ENCODE results near the gene MMEL1. TPM values are rescaled to one million over a fixed set of nuclear protein-coding genes. Genes with fewer than 3 reads are reported as not detected.

The MMEL1 gene
- total and polyA plus RNA-seq, 2 of the 13 experiments (the other 11 are each of a cell fraction or from before 2014, with no cell fraction given), result 0.48 TPM; not detected in 1

DNA sequence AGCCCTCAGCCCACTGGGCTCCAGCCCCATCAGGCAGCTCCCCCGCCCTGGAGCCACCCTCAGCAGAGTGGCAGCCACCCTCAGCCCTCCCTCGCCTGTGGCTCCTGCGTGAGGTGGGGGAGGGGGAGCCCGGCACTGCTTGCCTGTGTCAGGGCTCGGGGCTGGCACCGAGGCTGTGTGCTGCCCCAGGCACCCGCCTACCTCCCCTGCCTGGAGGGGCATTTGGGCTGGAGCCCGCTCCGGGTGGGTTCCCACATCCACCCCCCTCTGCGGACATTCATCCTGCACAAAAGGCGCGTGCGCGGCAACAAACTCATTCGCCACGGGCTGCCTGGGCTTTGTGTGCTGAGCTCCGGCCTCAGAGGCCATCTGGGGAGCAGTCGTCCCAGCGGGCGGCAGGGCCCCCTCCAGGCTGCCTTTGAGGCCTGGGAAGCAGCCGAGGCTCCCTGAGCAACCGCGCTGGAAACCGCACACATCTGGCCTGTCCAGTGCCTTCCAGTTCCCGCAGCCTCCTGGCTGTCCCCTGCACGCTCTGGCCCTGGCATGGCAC is 89.2 kb downstream of the MMEL1 start (continued):
- TF ChIP-seq ZNF564 (CRISPR knock-in tag; IDR thresholded peaks at IDR 0.05), result no peak
- TF ChIP-seq NFRKB (IDR thresholded peaks at IDR 0.05), result no peak
- TF ChIP-seq ZSCAN22 (CRISPR knock-in tag; IDR thresholded peaks at IDR 0.05), result no peak
- no peak for TF ChIP-seq ZNF670 (CRISPR knock-in tag; IDR thresholded peaks at IDR 0.05; ENCODE audit: borderline replicate concordance)
- TF ChIP-seq, protein P1, sequence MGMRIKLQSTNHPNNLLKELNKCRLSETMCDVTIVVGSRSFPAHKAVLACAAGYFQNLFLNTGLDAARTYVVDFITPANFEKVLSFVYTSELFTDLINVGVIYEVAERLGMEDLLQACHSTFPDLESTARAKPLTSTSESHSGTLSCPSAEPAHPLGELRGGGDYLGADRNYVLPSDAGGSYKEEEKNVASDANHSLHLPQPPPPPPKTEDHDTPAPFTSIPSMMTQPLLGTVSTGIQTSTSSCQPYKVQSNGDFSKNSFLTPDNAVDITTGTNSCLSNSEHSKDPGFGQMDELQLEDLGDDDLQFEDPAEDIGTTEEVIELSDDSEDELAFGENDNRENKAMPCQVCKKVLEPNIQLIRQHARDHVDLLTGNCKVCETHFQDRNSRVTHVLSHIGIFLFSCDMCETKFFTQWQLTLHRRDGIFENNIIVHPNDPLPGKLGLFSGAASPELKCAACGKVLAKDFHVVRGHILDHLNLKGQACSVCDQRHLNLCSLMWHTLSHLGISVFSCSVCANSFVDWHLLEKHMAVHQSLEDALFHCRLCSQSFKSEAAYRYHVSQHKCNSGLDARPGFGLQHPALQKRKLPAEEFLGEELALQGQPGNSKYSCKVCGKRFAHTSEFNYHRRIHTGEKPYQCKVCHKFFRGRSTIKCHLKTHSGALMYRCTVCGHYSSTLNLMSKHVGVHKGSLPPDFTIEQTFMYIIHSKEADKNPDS (CRISPR knock-in tag; IDR thresholded peaks at IDR 0.05), result no peak
- TF ChIP-seq ZNF547 (CRISPR knock-in tag; IDR thresholded peaks at IDR 0.05), result no peak
- 0 out of 2 replicates have a peak, but pooled peaks have one; percentile 11 for TF ChIP-seq DMAP1 (CRISPR knock-in tag; IDR thresholded peaks at IDR 0.05)
- TF ChIP-seq, protein P2, sequence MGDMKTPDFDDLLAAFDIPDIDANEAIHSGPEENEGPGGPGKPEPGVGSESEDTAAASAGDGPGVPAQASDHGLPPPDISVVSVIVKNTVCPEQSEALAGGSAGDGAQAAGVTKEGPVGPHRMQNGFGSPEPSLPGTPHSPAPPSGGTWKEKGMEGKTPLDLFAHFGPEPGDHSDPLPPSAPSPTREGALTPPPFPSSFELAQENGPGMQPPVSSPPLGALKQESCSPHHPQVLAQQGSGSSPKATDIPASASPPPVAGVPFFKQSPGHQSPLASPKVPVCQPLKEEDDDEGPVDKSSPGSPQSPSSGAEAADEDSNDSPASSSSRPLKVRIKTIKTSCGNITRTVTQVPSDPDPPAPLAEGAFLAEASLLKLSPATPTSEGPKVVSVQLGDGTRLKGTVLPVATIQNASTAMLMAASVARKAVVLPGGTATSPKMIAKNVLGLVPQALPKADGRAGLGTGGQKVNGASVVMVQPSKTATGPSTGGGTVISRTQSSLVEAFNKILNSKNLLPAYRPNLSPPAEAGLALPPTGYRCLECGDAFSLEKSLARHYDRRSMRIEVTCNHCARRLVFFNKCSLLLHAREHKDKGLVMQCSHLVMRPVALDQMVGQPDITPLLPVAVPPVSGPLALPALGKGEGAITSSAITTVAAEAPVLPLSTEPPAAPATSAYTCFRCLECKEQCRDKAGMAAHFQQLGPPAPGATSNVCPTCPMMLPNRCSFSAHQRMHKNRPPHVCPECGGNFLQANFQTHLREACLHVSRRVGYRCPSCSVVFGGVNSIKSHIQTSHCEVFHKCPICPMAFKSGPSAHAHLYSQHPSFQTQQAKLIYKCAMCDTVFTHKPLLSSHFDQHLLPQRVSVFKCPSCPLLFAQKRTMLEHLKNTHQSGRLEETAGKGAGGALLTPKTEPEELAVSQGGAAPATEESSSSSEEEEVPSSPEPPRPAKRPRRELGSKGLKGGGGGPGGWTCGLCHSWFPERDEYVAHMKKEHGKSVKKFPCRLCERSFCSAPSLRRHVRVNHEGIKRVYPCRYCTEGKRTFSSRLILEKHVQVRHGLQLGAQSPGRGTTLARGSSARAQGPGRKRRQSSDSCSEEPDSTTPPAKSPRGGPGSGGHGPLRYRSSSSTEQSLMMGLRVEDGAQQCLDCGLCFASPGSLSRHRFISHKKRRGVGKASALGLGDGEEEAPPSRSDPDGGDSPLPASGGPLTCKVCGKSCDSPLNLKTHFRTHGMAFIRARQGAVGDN (CRISPR knock-in tag; IDR thresholded peaks at IDR 0.05), result peak; percentile 55
- TF ChIP-seq, protein P3, sequence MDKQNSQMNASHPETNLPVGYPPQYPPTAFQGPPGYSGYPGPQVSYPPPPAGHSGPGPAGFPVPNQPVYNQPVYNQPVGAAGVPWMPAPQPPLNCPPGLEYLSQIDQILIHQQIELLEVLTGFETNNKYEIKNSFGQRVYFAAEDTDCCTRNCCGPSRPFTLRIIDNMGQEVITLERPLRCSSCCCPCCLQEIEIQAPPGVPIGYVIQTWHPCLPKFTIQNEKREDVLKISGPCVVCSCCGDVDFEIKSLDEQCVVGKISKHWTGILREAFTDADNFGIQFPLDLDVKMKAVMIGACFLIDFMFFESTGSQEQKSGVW (CRISPR knock-in tag; IDR thresholded peaks at IDR 0.05; ENCODE audit: borderline replicate concordance), result no peak
- TF ChIP-seq ZNF761 (CRISPR knock-in tag; conservative IDR thresholded peaks at IDR 0.05), result peak; percentile 68; the same call in 1 of the 2 replicates
- TF ChIP-seq ZNF557 (CRISPR knock-in tag; IDR thresholded peaks at IDR 0.05), result no peak
- no peak for TF ChIP-seq ZNF329 (CRISPR knock-in tag; IDR thresholded peaks at IDR 0.05; ENCODE audit: low read depth)
- peak; percentile 15; the same call in 1 of the 2 replicates for TF ChIP-seq HOXA3 (CRISPR knock-in tag; IDR thresholded peaks at IDR 0.05)
- TF ChIP-seq ZNF292 (CRISPR knock-in tag; IDR thresholded peaks at IDR 0.05; ENCODE audit: borderline replicate concordance, low read depth), result no peak
- peak; percentile 78 for TF ChIP-seq ZNF543 (CRISPR knock-in tag; IDR thresholded peaks at IDR 0.05)
- TF ChIP-seq, protein P4, sequence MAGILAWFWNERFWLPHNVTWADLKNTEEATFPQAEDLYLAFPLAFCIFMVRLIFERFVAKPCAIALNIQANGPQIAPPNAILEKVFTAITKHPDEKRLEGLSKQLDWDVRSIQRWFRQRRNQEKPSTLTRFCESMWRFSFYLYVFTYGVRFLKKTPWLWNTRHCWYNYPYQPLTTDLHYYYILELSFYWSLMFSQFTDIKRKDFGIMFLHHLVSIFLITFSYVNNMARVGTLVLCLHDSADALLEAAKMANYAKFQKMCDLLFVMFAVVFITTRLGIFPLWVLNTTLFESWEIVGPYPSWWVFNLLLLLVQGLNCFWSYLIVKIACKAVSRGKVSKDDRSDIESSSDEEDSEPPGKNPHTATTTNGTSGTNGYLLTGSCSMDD (CRISPR knock-in tag; IDR thresholded peaks at IDR 0.05), result no peak
- TF ChIP-seq, protein P5, sequence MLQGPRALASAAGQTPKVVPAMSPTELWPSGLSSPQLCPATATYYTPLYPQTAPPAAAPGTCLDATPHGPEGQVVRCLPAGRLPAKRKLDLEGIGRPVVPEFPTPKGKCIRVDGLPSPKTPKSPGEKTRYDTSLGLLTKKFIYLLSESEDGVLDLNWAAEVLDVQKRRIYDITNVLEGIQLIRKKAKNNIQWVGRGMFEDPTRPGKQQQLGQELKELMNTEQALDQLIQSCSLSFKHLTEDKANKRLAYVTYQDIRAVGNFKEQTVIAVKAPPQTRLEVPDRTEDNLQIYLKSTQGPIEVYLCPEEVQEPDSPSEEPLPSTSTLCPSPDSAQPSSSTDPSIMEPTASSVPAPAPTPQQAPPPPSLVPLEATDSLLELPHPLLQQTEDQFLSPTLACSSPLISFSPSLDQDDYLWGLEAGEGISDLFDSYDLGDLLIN (CRISPR knock-in tag; IDR thresholded peaks at IDR 0.05; ENCODE audit: borderline replicate concordance), result no peak
- TF ChIP-seq STAT5B (CRISPR knock-in tag; IDR thresholded peaks at IDR 0.05), result no peak

Measured in HepG2 (cell line).